H9 (cell line): ENCODE measurements around the gene MICAL3. TPM values are rescaled to one million over a fixed set of nuclear protein-coding genes. Genes with fewer than 3 reads are reported as not detected.

ENCODE experiments used
- DNase-seq: peaks from one replicate; pipeline ENCODE4 v3.0.0-alpha.2; 2017
- H2AFZ ChIP-seq: one replicate; pipeline ENCODE4 v1.6.1; 2013; ENCODE audit warnings: mild to moderate bottlenecking, low read length, control low read depth, moderate library complexity
- H2AK5ac ChIP-seq: 2 replicates; pipeline ENCODE4 v1.6.1; 2013; ENCODE audit warnings: low read length, control low read depth, mixed read lengths; ENCODE audit not compliant: insufficient read length
- H2BK120ac ChIP-seq: one replicate; pipeline ENCODE4 v1.6.1; 2013; ENCODE audit warnings: low read depth, mild to moderate bottlenecking, low read length, control low read depth, inconsistent platforms; ENCODE audit not compliant: poor library complexity, severe bottlenecking
- H2BK12ac ChIP-seq: 2 replicates; pipeline ENCODE4 v1.6.1; 2013; ENCODE audit warnings: low read length, control low read depth, mixed read lengths, low read depth; ENCODE audit not compliant: insufficient read length
- H2BK15ac ChIP-seq: 2 replicates; pipeline ENCODE4 v1.6.1; 2013; ENCODE audit warnings: low read depth, low read length, control low read depth
- H2BK20ac ChIP-seq: one replicate; pipeline ENCODE4 v1.6.1; 2013; ENCODE audit warnings: low read depth, mild to moderate bottlenecking, low read length, control low read depth, inconsistent platforms; ENCODE audit not compliant: poor library complexity, severe bottlenecking
- H2BK5ac ChIP-seq: 2 replicates; pipeline ENCODE4 v1.6.1; 2013; ENCODE audit warnings: low read length, control low read depth, mixed read lengths; ENCODE audit not compliant: insufficient read length
- H3K14ac ChIP-seq: 2 replicates; pipeline ENCODE4 v1.6.1; 2013; ENCODE audit warnings: low read length, control low read depth; ENCODE audit not compliant: insufficient read depth
- H3K18ac ChIP-seq: 2 replicates; pipeline ENCODE4 v1.6.1; 2013; ENCODE audit warnings: low read depth, mild to moderate bottlenecking, mixed read lengths, low read length, control low read depth; ENCODE audit not compliant: insufficient read length
- H3K23ac ChIP-seq: 2 replicates; pipeline ENCODE4 v1.6.1; 2013; ENCODE audit warnings: low read length, control low read depth, mixed read lengths, low read depth; ENCODE audit not compliant: insufficient read length
- H3K23me2 ChIP-seq: 2 replicates; pipeline ENCODE4 v1.6.1; 2013; ENCODE audit warnings: low read depth, mild to moderate bottlenecking, mixed read lengths, low read length, control low read depth; ENCODE audit not compliant: insufficient read length, poor library complexity, severe bottlenecking
- H3K27ac ChIP-seq: 2 replicates; pipeline ENCODE4 v1.5.1; 2013; ENCODE audit warnings: low read length, control low read depth, mixed read lengths, low read depth; ENCODE audit not compliant: insufficient read length
- H3K27me3 ChIP-seq: 2 replicates; pipeline ENCODE4 v1.6.1; 2013; ENCODE audit warnings: low read length, control low read depth, inconsistent platforms; ENCODE audit not compliant: insufficient read depth
- H3K4ac ChIP-seq: 2 replicates; pipeline ENCODE4 v1.6.1; 2013; ENCODE audit warnings: low read depth, mild to moderate bottlenecking, control low read depth, inconsistent platforms, low read length, moderate library complexity
- H3K4me1 ChIP-seq: 2 replicates; pipeline ENCODE4 v1.6.1; 2013; ENCODE audit warnings: low read length, control low read depth, inconsistent platforms; ENCODE audit not compliant: insufficient read depth
- H3K4me2 ChIP-seq: 2 replicates; pipeline ENCODE4 v1.6.1; 2013; ENCODE audit warnings: low read length, control low read depth, mixed read lengths; ENCODE audit not compliant: insufficient read length, insufficient read depth
- H3K56ac ChIP-seq: 2 replicates; pipeline ENCODE4 v1.6.1; 2013; ENCODE audit warnings: low read depth, mild to moderate bottlenecking, mixed read lengths, low read length, control low read depth; ENCODE audit not compliant: insufficient read length
- H3K79me1 ChIP-seq: 2 replicates; pipeline ENCODE4 v1.6.1; 2013; ENCODE audit warnings: low read depth, mild to moderate bottlenecking, moderate library complexity, low read length, control low read depth, inconsistent platforms; ENCODE audit not compliant: insufficient read depth, poor library complexity, severe bottlenecking
- H3K79me2 ChIP-seq: 2 replicates; pipeline ENCODE4 v1.6.1; 2013; ENCODE audit warnings: low read length, control low read depth, inconsistent platforms; ENCODE audit not compliant: insufficient read depth
- H3K9ac ChIP-seq: 2 replicates; pipeline ENCODE4 v1.6.1; 2013; ENCODE audit warnings: low read length, control low read depth, mixed read lengths; ENCODE audit not compliant: insufficient read length; ENCODE audit errors: extremely low read depth
- H3K9me3 ChIP-seq: one replicate; pipeline ENCODE4 v1.6.1; 2013; ENCODE audit warnings: low read depth, low read length, inconsistent platforms; ENCODE audit not compliant: control insufficient read depth
- H3T11ph ChIP-seq: one replicate; pipeline ENCODE4 v1.6.1; 2013; ENCODE audit warnings: mild to moderate bottlenecking, low read length, control low read depth, inconsistent platforms
- H4K20me1 ChIP-seq: one replicate; pipeline ENCODE4 v1.6.1; 2013; ENCODE audit not compliant: control insufficient read depth, insufficient read length, insufficient read depth
- H4K5ac ChIP-seq: 2 replicates; pipeline ENCODE4 v1.6.1; 2013; ENCODE audit warnings: low read depth, mild to moderate bottlenecking, mixed read lengths, low read length, control low read depth; ENCODE audit not compliant: insufficient read length
- H4K8ac ChIP-seq: replicated peaks from 2 replicates; pipeline ENCODE4 v1.6.1; 2013; ENCODE audit warnings: low read length, control low read depth, mixed read lengths, low read depth; ENCODE audit not compliant: insufficient read length
- H4K91ac ChIP-seq: 2 replicates; pipeline ENCODE4 v1.6.1; 2013; ENCODE audit warnings: low read depth, mild to moderate bottlenecking, moderate library complexity, mixed read lengths, low read length, control low read depth; ENCODE audit not compliant: insufficient read length
- H3K27ac Mint-ChIP-seq, 3 experiments: 2 replicates in 2 of 3; 3 replicates in 1 of 3; pipeline ENCODE4 v1.8.0; 2020 to 2021; ENCODE audit warnings: mixed read lengths in 3 of 3, mild to moderate bottlenecking in 1 of 3, moderate library complexity in 1 of 3
- H3K27me3 Mint-ChIP-seq: 2 replicates; pipeline ENCODE4 v1.8.0; 2021; ENCODE audit warnings: low read depth, mild to moderate bottlenecking, moderate library complexity, mixed read lengths
- H3K36me3 Mint-ChIP-seq, 3 experiments: 2 replicates in 2 of 3; 3 replicates in 1 of 3; pipeline ENCODE4 v1.8.0; 2020 to 2021; ENCODE audit warnings: low read depth in 3 of 3, mixed read lengths in 3 of 3; ENCODE audit not compliant: insufficient read depth in 1 of 3
- H3K4me1 Mint-ChIP-seq, 2 experiments: 2 replicates each; pipeline ENCODE4 v1.8.0; 2020; ENCODE audit warnings: mixed read lengths in 2 of 2
- H3K4me3 Mint-ChIP-seq, 2 experiments: 2 replicates in 1 of 2; 3 replicates in 1 of 2; pipeline ENCODE4 v1.8.0; 2020 to 2021; ENCODE audit warnings: mild to moderate bottlenecking in 2 of 2, mixed read lengths in 2 of 2, moderate library complexity in 1 of 2
- H3K9me3 Mint-ChIP-seq, 2 experiments: 2 replicates in 1 of 2; 3 replicates in 1 of 2; pipeline ENCODE4 v1.8.0; 2020; ENCODE audit warnings: mild to moderate bottlenecking in 2 of 2, mixed read lengths in 2 of 2, moderate library complexity in 1 of 2
- WGBS: extraction: QIAGEN DNeasy Blood & Tissue Kit; methylation state at CpG from one replicate; pipeline ENCODE4 v1.1.7; 2013; ENCODE audit warnings: missing lambda C conversion rate, low lambda C conversion rate, mixed read lengths; ENCODE audit not compliant: insufficient read length; ENCODE audit errors: extremely low coverage; 5-methylcytosine and 5-hydroxymethylcytosine counted together
- total RNA-seq: library from RNA; stranded (reverse); gene quantifications from 2 replicates; pipeline ENCODE4 v1.2.1, GENCODE V29; 2021
- TF ChIP-seq, protein P1 (sequence below): fragments of 200-600 bp; sonication (generic); conservative IDR thresholded peaks from 3 replicates; pipeline ENCODE4 v1.8.0; 2021; ENCODE audit warnings: antibody characterized with exemption, mild to moderate bottlenecking

Gene MICAL3
- total RNA-seq, 1 experiment from 2014 or later: 50.2 TPM

DNA sequence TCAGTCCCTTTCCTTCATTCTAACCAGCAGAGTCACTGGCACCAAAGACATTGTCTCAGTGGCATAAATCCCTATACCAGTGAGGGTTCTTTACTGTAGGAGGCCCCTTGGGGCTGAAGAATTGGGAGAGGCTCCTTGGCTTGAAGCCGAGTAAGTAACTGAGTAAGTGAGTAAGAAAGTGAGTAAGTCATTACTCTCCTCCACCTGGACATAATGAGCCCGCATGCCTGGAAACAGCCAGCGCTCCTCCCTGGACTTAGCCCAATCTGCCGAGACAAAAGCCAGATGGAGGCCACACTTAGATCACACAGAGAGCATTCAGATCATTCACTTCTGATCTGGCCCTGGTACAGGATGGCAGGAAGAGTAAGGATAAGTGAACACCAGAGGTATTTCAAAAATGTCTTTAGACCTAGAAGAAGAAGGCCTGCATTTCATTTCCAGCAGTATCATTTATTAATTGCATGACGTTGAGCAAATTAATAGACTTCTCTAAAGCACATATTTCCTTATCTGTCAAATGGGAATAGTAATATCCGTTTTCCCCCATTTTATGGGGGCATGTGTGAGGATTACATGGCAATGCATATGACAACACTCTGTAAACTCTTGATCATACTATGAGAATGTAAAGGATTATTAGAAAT lies 8.2 kb upstream of the MICAL3 start:
- H4K5ac ChIP-seq: no peak overlapping the region
- no peaks in the 10 kb centered on the region for H3K23me2 ChIP-seq
- no peaks in the 10 kb centered on the region for H3K79me2 ChIP-seq
- Mint-ChIP-seq H3K27ac (no peak overlapping the region), H3K27me3 (peaks cover 28% of the 10 kb centered on the region), H3K4me3 (no peak overlapping the region), H3K36me3 (no peaks in the 10 kb centered on the region), H3K9me3 (no peaks in the 10 kb centered on the region), H3K4me1 (peaks cover 13% of the 10 kb centered on the region in 2 experiments)
- no peak overlapping the region for H2BK15ac ChIP-seq
- no peak overlapping the region for H2BK120ac ChIP-seq
- no peak overlapping the region for H2BK12ac ChIP-seq
- no peaks in the 10 kb centered on the region for H4K20me1 ChIP-seq
- H2BK20ac ChIP-seq: no peak overlapping the region
- no peak overlapping the region for H2AFZ ChIP-seq
- no peak overlapping the region for H3K4ac ChIP-seq
- TF ChIP-seq, protein P1, sequence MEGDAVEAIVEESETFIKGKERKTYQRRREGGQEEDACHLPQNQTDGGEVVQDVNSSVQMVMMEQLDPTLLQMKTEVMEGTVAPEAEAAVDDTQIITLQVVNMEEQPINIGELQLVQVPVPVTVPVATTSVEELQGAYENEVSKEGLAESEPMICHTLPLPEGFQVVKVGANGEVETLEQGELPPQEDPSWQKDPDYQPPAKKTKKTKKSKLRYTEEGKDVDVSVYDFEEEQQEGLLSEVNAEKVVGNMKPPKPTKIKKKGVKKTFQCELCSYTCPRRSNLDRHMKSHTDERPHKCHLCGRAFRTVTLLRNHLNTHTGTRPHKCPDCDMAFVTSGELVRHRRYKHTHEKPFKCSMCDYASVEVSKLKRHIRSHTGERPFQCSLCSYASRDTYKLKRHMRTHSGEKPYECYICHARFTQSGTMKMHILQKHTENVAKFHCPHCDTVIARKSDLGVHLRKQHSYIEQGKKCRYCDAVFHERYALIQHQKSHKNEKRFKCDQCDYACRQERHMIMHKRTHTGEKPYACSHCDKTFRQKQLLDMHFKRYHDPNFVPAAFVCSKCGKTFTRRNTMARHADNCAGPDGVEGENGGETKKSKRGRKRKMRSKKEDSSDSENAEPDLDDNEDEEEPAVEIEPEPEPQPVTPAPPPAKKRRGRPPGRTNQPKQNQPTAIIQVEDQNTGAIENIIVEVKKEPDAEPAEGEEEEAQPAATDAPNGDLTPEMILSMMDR: no peak
- H4K8ac ChIP-seq: no peak overlapping the region
- no CpG with 5 or more reads among the region's 6 CpGs for WGBS
- H3K23ac ChIP-seq: no peak overlapping the region
- no peak overlapping the region for H3K56ac ChIP-seq
- H4K91ac ChIP-seq: no peak overlapping the region
- H3K4me1 ChIP-seq: no peaks in the 10 kb centered on the region
- no peak overlapping the region for H2BK5ac ChIP-seq
- no peak overlapping the region for H2AK5ac ChIP-seq
- H3K79me1 ChIP-seq: no peaks in the 10 kb centered on the region
- H3K14ac ChIP-seq: no peak overlapping the region
- DNase-seq: no peak
- H3T11ph ChIP-seq: no peak overlapping the region
- H3K27ac ChIP-seq: no peak overlapping the region
- H3K4me2 ChIP-seq: no peak overlapping the region
- H3K9me3 ChIP-seq: no peaks in the 10 kb centered on the region
- no peak overlapping the region for H3K9ac ChIP-seq
- H3K18ac ChIP-seq: no peak overlapping the region
- H3K27me3 ChIP-seq: no peaks in the 10 kb centered on the region
